Caco-2 (cell line): ENCODE results near the gene MLN. TPM values are rescaled to one million over a fixed set of nuclear protein-coding genes. Genes with fewer than 3 reads are reported as not detected.

ENCODE experiments used
- BruUV-seq: library from RNA; stranded (reverse); fragments of 400-500 nt; replicated peaks from 2 replicates; lab custom pipeline; 2021; lab: Mats Ljungman, UMichigan
- CTCF ChIA-PET: fragments of 300-600 bp; sonication (Branson Sonifier 250); formaldehyde crosslinking; loops from one replicate; lab custom pipeline; 2022; ENCODE audit warnings: antibody characterized with exemption; lab: Charles Lee
- POLR2A ChIA-PET: fragments of 300-600 bp; sonication (Branson Sonifier 250); formaldehyde crosslinking; loops from one replicate; lab custom pipeline; 2022; ENCODE audit warnings: antibody characterized with exemption; lab: Charles Lee
- DNase-seq, 2 experiments: peaks; one replicate each; pipeline versions ENCODE4 v3.0.0 to v3.0.0-alpha.2; 2020 to 2022
- H3K27me3 ChIP-seq: replicated peaks from 2 replicates; pipeline ENCODE4 v1.6.0; 2011; ENCODE audit warnings: low read length; ENCODE audit not compliant: control insufficient read depth, insufficient read depth
- H3K36me3 ChIP-seq: 2 replicates; pipeline ENCODE4 v1.5.1; 2011; ENCODE audit warnings: low read length; ENCODE audit not compliant: control insufficient read depth, insufficient read depth
- H3K4me1 ChIP-seq: fragments of 250-450 bp; sonication (Bioruptor Pico); 2 replicates; pipeline ENCODE4 v1.5.1; 2020; ENCODE audit warnings: mild to moderate bottlenecking
- H3K4me3 ChIP-seq: 2 replicates; pipeline ENCODE4 v1.5.1; 2011; ENCODE audit warnings: low read depth, mild to moderate bottlenecking, control low read depth, low read length
- H3K9me3 ChIP-seq: fragments of 250-450 bp; sonication (Bioruptor Pico); 2 replicates; pipeline ENCODE4 v1.5.1; 2020; ENCODE audit warnings: mild to moderate bottlenecking, moderate library complexity
- H3K27ac Mint-ChIP-seq: one replicate; pipeline ENCODE4 v1.8.0; 2022; ENCODE audit warnings: mixed read lengths; ENCODE audit not compliant: unreplicated experiment
- H3K27me3 Mint-ChIP-seq: one replicate; pipeline ENCODE4 v1.8.0; 2022; ENCODE audit warnings: mixed read lengths; ENCODE audit not compliant: insufficient read depth, unreplicated experiment
- H3K36me3 Mint-ChIP-seq: one replicate; pipeline ENCODE4 v1.8.0; 2022; ENCODE audit warnings: mild to moderate bottlenecking, mixed read lengths; ENCODE audit not compliant: insufficient read depth, unreplicated experiment
- H3K4me1 Mint-ChIP-seq: one replicate; pipeline ENCODE4 v1.8.0; 2022; ENCODE audit warnings: low read depth, mixed read lengths; ENCODE audit not compliant: unreplicated experiment
- H3K4me3 Mint-ChIP-seq: one replicate; pipeline ENCODE4 v1.8.0; 2022; ENCODE audit warnings: mild to moderate bottlenecking, moderate library complexity, mixed read lengths; ENCODE audit not compliant: unreplicated experiment
- H3K9me3 Mint-ChIP-seq: one replicate; pipeline ENCODE4 v1.8.0; 2022; ENCODE audit warnings: mixed read lengths; ENCODE audit not compliant: unreplicated experiment
- intact Hi-C: fragments of 100-400 bp; cut with micrococcal nuclease; formaldehyde crosslinking; loops from one replicate; pipeline ENCODE4 v1.10.0; 2022; ENCODE audit not compliant: unreplicated experiment
- total RNA-seq: library from RNA; stranded (reverse); gene quantifications from 2 replicates; pipeline ENCODE4 v1.2.3, GENCODE V29; 2022
- TF ChIP-seq, protein P1 (sequence below), 2 experiments: fragments of 200-600 bp in 1 of 2; IDR thresholded peaks; 1 replicate in 1 of 2; 2 replicates in 1 of 2; pipeline versions ENCODE4 v1.5.1 to v1.8.0; 2011 to 2022; ENCODE audit warnings: antibody characterized with exemption in 1 of 2, control low read depth in 1 of 2, inconsistent platforms in 1 of 2, low read depth in 1 of 2, low read length in 1 of 2, mild to moderate bottlenecking in 1 of 2, moderate library complexity in 1 of 2; ENCODE audit not compliant: insufficient read depth in 1 of 2, severe bottlenecking in 1 of 2, unreplicated experiment in 1 of 2

MLN gene
- total RNA-seq, 1 experiment from 2014 or later: not detected

DNA sequence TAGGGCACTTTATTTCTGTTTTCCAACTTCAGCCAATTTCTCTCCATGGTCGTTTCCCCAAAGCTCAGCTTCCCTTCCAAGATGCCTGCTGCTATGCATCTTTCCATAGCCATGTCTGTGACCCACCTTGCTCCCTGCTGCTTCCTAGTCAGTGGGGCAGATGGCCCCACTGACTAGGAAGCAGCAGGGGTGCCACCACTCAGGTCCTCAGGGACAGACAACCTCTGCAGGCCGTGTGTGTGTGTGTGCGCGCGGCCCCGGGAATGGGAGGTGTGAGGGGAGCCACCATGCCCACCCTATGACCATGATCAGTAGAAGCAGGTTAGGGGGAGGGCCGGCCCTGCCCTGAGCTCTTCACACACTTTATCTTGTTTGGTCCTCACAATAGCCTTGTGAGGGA, 54.4 kb downstream of the MLN start:
- Histone ChIP-seq H3K9me3 (no peaks in the 10 kb centered on the region), H3K4me3 (no peak overlapping the region), H3K36me3 (no peaks in the 10 kb centered on the region), H3K4me1 (peaks cover 34% of the 10 kb centered on the region), H3K27me3 (no peaks in the 10 kb centered on the region)
- TF ChIP-seq, protein P1, sequence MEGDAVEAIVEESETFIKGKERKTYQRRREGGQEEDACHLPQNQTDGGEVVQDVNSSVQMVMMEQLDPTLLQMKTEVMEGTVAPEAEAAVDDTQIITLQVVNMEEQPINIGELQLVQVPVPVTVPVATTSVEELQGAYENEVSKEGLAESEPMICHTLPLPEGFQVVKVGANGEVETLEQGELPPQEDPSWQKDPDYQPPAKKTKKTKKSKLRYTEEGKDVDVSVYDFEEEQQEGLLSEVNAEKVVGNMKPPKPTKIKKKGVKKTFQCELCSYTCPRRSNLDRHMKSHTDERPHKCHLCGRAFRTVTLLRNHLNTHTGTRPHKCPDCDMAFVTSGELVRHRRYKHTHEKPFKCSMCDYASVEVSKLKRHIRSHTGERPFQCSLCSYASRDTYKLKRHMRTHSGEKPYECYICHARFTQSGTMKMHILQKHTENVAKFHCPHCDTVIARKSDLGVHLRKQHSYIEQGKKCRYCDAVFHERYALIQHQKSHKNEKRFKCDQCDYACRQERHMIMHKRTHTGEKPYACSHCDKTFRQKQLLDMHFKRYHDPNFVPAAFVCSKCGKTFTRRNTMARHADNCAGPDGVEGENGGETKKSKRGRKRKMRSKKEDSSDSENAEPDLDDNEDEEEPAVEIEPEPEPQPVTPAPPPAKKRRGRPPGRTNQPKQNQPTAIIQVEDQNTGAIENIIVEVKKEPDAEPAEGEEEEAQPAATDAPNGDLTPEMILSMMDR (IDR thresholded peaks at IDR 0.05; ENCODE audit: insufficient read depth in 1 of 2, low read depth in 1 of 2, low read length in 1 of 2, severe bottlenecking in 1 of 2, unreplicated experiment in 1 of 2): no peak
- Mint-ChIP-seq H3K27ac (no peak overlapping the region), H3K4me1 (peaks cover 32% of the 10 kb centered on the region), H3K9me3 (no peaks in the 10 kb centered on the region), H3K27me3 (peaks cover 3% of the 10 kb centered on the region), H3K36me3 (no peaks in the 10 kb centered on the region), H3K4me3 (no peak overlapping the region)
- ChIA-PET POLR2A (no interaction called here), CTCF (interaction anchor here (3.1 kb wide), 1 partner anchor 12 kb away, joined by 28 read pairs; no protein-coding TSS in a partner anchor)
- intact Hi-C loops: no loop called here
- DNase-seq: no peak
- no TSS peak for BruUV-seq

DNA sequence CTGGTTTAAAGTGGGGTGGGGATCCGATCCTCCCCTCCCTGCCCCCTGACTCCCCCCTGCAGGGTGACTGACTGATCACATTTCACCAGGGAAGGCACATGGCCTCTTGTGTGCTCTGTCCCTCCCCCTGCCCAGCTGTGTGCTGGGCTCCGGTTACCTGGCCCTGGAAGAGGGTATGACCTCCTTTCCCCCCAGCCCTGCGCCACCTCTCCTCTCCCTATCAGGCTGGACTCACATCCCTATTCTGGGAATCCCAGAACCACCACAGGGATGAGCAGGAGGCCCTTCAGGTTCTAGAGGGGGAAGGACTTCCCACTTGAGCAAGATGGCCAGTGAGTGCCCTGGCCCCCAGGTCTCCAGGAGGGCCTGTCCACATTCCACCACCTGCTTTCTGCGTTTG, 55.0 kb downstream of the MLN start:
- H3K27me3 Mint-ChIP-seq: peaks cover 3% of the 10 kb centered on the region
- peaks cover 39% of the 10 kb centered on the region for H3K4me1 ChIP-seq
- ChIA-PET POLR2A (no interaction called here), CTCF (no interaction called here)
- DNase-seq: no peak
- no peaks in the 10 kb centered on the region for H3K36me3 Mint-ChIP-seq
- TF ChIP-seq, protein P1 (IDR thresholded peaks at IDR 0.05; ENCODE audit: insufficient read depth in 1 of 2, low read depth in 1 of 2, low read length in 1 of 2, severe bottlenecking in 1 of 2, unreplicated experiment in 1 of 2): no peak
- no peaks in the 10 kb centered on the region for H3K27me3 ChIP-seq
- no peaks in the 10 kb centered on the region for H3K36me3 ChIP-seq
- H3K9me3 Mint-ChIP-seq: no peaks in the 10 kb centered on the region
- H3K9me3 ChIP-seq: no peaks in the 10 kb centered on the region
- H3K4me1 Mint-ChIP-seq: peaks cover 32% of the 10 kb centered on the region
- no peak overlapping the region for H3K4me3 ChIP-seq
- intact Hi-C loops: no loop called here
- BruUV-seq: no TSS peak
- H3K4me3 Mint-ChIP-seq: no peak overlapping the region
- no peak overlapping the region for H3K27ac Mint-ChIP-seq

DNA sequence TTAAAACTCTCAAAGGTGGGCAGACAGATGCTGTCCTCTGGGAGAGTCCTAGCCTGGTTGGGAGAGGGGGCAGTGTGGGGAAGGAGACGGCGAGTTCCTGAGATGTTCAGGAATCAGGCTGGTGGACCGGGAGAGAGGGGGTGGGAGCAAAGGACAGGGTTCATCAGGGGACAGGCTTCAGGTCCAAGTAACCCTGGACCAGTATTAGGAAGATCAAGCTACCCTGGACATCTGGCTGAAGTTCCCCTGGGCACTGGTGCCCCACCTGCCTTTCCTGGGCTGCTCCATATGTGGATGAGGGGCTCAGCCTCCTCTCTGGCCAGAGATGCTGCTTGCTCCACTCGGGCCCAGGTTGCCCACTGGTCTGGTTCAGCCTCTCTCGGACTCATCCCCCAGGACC, 56.0 kb downstream of the MLN start:
- Mint-ChIP-seq H3K4me3 (no peak overlapping the region), H3K27me3 (peaks cover 3% of the 10 kb centered on the region), H3K9me3 (no peaks in the 10 kb centered on the region), H3K36me3 (no peaks in the 10 kb centered on the region), H3K27ac (no peak overlapping the region), H3K4me1 (peaks cover 32% of the 10 kb centered on the region)
- no peaks in the 10 kb centered on the region for H3K27me3 ChIP-seq
- no peaks in the 10 kb centered on the region for H3K36me3 ChIP-seq
- intact Hi-C loops: no loop called here
- no peak overlapping the region for H3K4me3 ChIP-seq
- BruUV-seq: no TSS peak
- ChIA-PET POLR2A (no interaction called here), CTCF (no interaction called here)
- TF ChIP-seq, protein P1 (IDR thresholded peaks at IDR 0.05; ENCODE audit: insufficient read depth in 1 of 2, low read depth in 1 of 2, low read length in 1 of 2, severe bottlenecking in 1 of 2, unreplicated experiment in 1 of 2): no peak
- peaks cover 37% of the 10 kb centered on the region for H3K4me1 ChIP-seq
- no peaks in the 10 kb centered on the region for H3K9me3 ChIP-seq
- no peak for DNase-seq
